GM21423 (cell line): ENCODE results near the gene TTC28.
"Not testable (repeated sequence)": the region's sequence is repeated elsewhere in the genome, so short reads cannot be mapped to it uniquely, and the experiment has no call there.

Source experiments
- ATAC-seq: cut with Tn5 transposase; IDR thresholded peaks from one replicate; pipeline ENCODE4 v1.9.1; 2021; ENCODE audit warnings: mild to moderate bottlenecking, moderate library complexity; ENCODE audit not compliant: unreplicated experiment

Gene TTC28

GRCh38 chr22:28239941-28240340, 439.7 kb downstream of the TTC28 start:
- ATAC-seq: no peak

GRCh38 chr22:28237783-28238182, 441.9 kb downstream of the TTC28 start:
- no peak for ATAC-seq

GRCh38 chr22:28237112-28237511, 442.5 kb downstream of the TTC28 start:
- no peak for ATAC-seq

GRCh38 chr22:28232204-28232603, 447.4 kb downstream of the TTC28 start:
- ATAC-seq: no peak

GRCh38 chr22:28231441-28231840, 448.2 kb downstream of the TTC28 start:
- ATAC-seq: no peak

- ATAC-seq: no peak
Observed at GRCh38 chr22:28230671-28231070, 449.0 kb downstream of the TTC28 start.

- no peak for ATAC-seq
Observed at GRCh38 chr22:28229566-28230485, 449.8 kb downstream of the TTC28 start.

- no peak for ATAC-seq
Observed at GRCh38 chr22:28223826-28224225, 455.8 kb downstream of the TTC28 start.

- ATAC-seq: no peak
Observed at GRCh38 chr22:28222976-28223745, 456.5 kb downstream of the TTC28 start.

GRCh38 chr22:28222571-28222970, 457.1 kb downstream of the TTC28 start:
- no peak for ATAC-seq

GRCh38 chr22:28222052-28222451, 457.6 kb downstream of the TTC28 start:
- no peak for ATAC-seq

- ATAC-seq: no peak
Observed at GRCh38 chr22:28220626-28221363, 458.8 kb downstream of the TTC28 start.

GRCh38 chr22:28217277-28217676, 462.4 kb downstream of the TTC28 start:
- no peak for ATAC-seq

GRCh38 chr22:28214750-28215149, 464.9 kb downstream of the TTC28 start:
- ATAC-seq: not testable (repeated sequence)

GRCh38 chr22:28209457-28209856, 470.2 kb downstream of the TTC28 start:
- ATAC-seq: not testable (repeated sequence)

GRCh38 chr22:28208787-28209186, 470.9 kb downstream of the TTC28 start:
- ATAC-seq: no peak

- no peak for ATAC-seq
Observed at GRCh38 chr22:28208036-28208435, 471.6 kb downstream of the TTC28 start.

- no peak for ATAC-seq
Observed at GRCh38 chr22:28207281-28208030, 472.2 kb downstream of the TTC28 start.

GRCh38 chr22:28205926-28206325, 473.7 kb downstream of the TTC28 start:
- ATAC-seq: no peak

GRCh38 chr22:28204382-28204781, 475.3 kb downstream of the TTC28 start:
- ATAC-seq: no peak
